Erythroblast (primary cell): ENCODE results near the gene DLG2.

Experiments
- GATA1 ChIP-seq: IDR thresholded peaks from 2 replicates; pipeline ENCODE4 v1.6.1; 2011; ENCODE audit warnings: low read depth, mild to moderate bottlenecking, control low read depth, low read length, moderate library complexity
- POLR2A ChIP-seq: IDR thresholded peaks from 2 replicates; pipeline ENCODE4 v1.6.1; 2011; ENCODE audit warnings: mild to moderate bottlenecking, low read length

DNA sequence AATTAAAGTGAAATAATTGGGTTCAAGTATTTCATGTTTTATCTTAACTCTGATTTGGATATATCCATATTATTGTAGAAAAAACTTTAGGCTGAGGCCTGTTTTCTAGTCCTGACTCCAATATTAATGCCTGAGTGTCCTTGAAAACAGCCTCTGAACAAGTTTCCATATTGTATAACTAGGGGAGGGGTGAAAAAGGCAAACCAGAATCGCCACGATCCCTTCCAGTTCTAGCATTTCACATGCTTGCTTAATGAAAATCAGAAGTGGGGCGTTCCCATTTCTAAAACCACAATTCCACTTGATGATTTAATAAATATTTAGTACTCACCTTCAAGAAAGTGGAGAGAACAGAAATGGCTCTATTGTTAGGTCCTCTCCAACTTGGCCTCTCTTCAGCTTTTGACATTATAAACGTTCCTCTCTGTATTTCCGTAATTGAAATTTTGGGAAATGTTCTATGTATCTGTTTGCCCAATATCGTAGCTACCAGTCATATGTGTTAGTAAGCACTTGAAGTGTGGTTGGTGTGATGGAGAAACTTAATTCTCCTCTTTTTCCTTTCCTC is 1779.6 kb downstream of the DLG2 start:
- TF ChIP-seq POLR2A (no peak), GATA1 (no peak)
